GM18951 (cell line): Measurements from ENCODE around the gene INPP5J.
"Not testable (repeated sequence)": the region's sequence is repeated elsewhere in the genome, so short reads cannot be mapped to it uniquely, and the experiment has no call there.

Experiments used
- POLR2A ChIP-seq: IDR thresholded peaks from 4 replicates; pipeline ENCODE4 v1.6.1; 2011; ENCODE audit warnings: mild to moderate bottlenecking; ENCODE audit not compliant: insufficient read length, insufficient read depth; ENCODE audit errors: extremely low read depth
- in situ Hi-C: fragments of 300-500 bp; cut with MboI; formaldehyde crosslinking; loops from one replicate; pipeline ENCODE4 v1.12.0; 2022; ENCODE audit warnings: low sequenced_read_pairs, mixed read lengths, inconsistent platforms; ENCODE audit not compliant: unreplicated experiment

The INPP5J gene

DNA sequence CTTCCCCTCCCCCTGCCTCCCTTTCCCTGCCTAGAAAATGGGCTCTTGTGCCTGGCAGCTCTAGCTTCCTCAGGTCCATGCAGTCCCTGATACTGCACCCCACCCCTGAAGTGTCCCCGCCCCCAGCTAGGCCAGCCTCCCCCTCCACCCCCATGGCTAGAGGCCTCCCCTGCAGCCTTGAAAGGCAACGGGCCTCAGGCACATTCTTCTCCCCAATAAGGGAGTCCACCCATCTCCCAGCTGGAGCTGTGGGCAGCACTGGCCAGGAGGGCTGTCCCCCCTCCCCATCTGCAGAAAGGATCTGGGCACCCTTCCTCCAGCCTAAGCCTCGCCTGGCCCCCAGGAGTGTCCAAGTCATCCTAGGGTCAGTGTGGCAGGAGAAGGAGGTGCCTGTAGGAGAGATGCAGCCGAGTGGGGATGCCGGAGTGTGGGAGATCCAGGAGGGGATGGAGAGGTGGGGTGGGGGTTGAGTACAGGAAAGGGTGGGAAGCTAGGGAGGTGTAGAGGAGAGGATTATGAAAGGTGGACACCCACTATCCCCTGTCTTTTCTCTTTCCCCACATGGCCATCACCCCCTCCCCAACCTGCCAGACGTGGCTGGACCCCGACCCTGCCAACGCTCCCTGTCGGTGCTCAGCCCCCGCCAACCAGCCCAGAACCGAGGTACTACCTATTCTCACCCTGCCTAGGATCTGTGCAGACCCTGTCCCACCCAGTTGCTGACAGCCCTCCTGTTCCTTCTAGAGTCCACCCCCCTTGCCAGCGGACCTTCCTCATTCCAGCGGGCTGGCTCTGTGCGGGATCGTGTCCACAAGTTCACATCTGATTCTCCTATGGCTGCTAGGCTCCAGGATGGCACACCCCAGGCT is 32.3 kb upstream of the INPP5J start:
- TF ChIP-seq POLR2A = no peak
- in situ Hi-C loops = no loop called here

DNA sequence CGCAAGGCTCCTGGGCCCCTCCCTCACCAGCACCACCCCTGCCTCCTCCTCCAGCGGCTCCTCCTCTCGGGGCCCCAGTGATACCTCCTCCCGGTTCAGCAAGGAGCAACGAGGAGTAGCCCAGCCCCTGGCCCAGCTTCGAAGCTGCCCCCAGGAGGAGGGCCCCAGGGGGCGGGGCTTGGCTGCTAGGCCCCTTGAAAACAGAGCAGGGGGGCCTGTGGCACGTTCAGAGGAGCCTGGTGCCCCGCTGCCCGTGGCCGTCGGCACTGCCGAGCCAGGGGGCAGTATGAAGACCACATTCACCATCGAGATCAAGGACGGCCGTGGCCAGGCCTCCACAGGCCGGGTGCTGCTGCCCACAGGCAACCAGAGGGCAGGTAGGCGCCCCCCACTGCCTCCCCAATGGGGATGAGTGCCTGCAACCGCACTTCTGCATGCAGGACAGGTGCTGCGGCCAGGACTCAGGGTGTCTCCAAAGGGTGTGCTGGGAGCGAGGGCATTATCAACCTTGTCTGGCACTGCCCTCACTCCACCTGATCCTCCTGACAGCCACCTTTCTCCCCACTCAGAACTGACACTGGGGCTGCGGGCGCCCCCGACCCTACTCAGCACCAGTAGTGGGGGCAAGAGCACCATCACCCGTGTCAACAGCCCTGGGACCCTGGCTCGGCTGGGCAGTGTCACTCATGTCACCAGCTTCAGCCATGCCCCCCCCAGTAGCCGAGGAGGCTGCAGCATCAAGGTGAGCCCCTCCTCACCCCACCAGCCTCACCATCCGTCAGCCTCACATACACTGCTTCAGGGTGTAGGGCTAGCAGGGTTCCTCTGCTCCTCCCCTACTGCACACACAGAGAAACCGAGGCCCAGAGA is 31.4 kb upstream of the INPP5J start:
- TF ChIP-seq POLR2A = no peak
- in situ Hi-C loops = no loop called here

DNA sequence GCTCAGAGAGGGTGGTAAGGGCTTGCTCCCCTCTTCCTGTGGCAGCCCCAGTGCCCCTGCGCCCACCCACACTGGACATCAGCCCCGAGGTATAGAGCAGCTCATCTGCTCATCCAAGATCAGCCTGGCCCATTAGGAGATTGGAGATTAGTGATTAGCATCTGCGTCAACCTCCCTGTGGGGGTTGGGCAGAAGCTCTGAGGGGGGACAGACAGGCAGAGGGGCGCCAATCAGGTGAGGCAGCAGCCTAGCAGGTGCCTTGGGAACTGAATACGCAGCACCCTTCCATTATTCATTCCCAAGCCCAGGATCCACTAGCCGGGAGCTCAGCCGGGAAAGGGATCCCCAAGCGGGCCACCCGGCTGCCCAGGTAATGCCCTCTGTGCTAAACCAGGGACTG is 30.6 kb upstream of the INPP5J start:
- TF ChIP-seq POLR2A = no peak

DNA sequence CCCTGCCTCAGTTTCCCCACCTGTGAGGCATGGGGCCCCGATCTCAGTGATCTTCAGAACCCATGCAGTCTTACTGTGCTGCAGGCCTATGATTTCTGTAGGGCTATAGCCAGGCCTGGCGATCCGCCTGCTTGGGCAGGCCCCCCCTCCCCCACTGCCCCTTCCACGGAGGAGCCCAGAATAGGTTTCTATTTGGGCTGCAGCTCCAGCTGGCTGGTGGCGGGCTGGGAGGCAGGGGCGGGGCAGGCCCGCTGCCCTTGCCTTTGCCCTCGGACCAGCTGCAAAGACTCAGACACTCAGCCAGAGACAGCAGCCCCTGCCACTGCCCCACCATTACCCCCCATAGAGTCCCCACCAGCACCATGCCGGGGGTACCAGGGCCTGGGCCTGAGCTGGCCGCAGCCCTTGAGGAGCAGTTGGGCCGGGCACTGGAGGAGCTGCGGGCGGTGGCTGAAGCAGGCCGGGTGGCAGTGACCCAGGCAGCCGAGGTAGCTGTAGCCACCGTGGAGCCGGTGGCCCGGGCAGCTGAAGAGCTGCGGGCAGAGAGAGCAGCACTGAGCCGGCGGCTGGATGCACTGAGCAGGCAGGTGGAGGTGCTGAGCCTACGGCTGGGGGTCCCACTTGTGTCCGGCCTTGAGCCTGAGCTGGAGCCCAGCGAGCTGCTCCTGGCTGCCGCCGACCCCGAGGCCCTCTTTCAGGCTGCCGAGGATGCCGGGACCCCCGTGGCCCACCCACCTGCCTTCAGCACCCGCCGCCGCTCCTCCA is 29.5 kb upstream of the INPP5J start:
- TF ChIP-seq POLR2A = no peak
- in situ Hi-C loops = no loop called here

More for the DNA sequence above, 30.6 kb upstream of the INPP5J start:
- in situ Hi-C loops = no loop called here

DNA sequence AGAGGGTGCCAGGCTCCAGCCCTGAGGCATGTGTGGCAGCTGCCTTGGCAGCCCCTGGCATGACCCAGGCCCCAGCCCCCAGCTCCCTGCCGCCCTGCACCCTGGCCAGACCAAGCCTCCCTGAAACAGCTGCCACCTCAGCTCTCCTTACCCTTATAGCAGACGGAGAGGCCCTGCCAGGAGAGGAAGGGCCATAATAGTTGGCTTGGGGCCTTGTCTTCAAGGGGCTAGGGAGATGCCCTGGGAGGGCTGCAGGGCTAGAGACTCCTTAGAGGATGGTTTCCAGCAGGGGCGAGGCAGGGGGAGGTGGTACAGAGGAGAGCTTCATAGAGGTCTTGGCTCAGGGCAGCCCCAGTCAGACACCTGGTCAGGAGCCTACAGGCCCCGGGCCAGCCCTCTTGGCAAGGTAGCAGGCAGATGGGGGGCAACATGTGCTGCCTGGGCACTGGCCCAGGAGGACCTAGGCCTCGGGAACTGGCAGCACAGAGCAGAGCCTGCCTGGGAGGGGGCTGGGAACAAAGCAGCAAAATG is 28.7 kb upstream of the INPP5J start:
- in situ Hi-C loops = no loop called here
- TF ChIP-seq POLR2A = no peak

DNA sequence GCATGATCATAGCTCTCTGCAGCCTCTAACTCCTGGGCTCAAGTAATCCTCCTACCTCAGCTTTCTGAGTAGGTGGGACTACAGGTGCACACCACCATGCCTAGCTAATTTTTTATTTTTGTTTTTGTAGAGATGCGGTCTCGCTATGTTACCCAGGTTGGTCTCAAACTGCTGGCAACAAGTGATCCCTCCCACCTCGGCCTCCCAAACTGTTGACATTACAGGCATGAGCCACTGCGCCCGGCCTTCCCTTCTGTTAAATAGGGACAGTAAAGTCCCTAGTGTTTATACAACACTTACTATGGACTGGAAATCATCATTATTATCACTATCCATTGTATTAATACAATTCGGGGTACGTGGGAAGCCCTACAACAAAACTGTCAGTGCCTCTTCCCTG is 28.0 kb upstream of the INPP5J start:
- TF ChIP-seq POLR2A = no peak
- in situ Hi-C loops = no loop called here

DNA sequence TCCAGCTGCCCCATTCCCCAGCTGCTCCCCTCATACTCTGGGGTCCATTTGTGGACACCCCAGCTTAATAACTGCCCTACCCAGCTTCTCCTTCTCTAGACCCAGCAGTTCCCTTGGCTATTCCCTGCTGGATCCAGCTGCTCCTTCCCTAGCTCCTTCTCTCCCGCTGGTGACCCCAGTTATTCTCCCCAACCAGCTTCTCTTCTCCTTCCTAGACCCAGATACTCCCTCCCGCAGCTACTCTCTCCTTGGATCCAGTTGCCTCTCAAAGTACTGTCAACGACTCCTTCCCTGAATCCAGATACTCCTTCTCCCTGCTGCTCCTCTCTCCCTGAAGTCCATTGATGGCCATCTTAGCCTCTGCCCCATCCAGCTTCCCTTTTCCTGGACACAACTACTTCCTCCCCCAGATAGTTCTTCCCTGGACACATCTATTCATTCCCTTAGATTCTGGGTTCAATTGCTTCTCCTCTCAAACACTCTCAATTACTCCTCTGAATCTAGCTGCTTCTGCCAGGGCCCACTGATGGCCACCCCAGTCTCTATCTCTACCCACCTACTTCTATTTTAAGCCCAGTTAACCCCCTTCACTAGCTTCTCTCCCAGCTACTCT is 27.0 kb upstream of the INPP5J start:
- in situ Hi-C loops = no loop called here
- TF ChIP-seq POLR2A = no peak

DNA sequence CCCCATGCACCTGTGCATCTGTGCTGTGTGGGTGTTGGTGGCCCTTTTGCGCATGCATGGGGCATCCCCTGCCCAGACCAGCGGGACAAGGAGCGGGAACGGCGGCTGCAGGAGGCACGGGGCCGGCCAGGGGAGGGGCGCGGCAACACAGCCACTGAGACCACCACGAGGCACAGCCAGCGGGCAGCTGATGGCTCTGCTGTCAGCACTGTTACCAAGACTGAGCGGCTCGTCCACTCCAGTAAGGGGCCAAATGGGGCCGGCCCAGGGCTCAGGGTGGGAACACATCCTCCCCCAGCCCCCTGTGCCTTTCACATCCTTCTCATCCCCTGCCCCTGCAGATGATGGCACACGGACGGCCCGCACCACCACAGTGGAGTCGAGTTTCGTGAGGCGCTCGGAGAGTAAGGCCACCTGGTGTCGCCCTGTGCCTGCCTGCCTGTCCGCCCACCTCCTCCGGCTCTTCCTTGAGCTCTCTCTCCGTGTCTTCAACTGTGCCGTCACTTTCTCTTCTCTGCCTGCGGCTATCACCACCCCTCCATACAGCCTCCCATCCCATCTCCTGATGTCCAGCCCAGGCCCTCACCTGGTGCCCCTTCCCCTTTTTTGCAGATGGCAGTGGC is 26.0 kb upstream of the INPP5J start:
- in situ Hi-C loops = no loop called here
- no peak for TF ChIP-seq POLR2A

DNA sequence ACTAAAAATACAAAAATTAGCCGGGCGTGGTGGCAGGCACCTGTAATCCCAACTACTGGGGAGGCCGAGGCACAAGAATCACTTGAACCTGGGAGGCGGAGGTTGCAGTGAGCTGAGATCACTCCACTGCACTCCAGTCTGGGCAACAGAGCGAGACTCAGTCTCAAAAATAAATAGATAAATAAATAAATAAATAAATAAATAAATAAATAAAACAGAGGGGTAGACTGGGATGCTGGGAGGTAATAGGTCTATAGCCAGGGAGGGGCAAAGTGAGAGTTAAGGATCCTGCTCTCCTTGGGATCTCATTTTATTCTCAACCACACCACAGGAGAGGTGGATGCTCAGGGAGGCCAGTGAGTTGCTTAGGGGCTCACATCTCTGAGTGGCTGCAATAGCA is 25.2 kb upstream of the INPP5J start:
- in situ Hi-C loops = not testable (repeated sequence)

DNA sequence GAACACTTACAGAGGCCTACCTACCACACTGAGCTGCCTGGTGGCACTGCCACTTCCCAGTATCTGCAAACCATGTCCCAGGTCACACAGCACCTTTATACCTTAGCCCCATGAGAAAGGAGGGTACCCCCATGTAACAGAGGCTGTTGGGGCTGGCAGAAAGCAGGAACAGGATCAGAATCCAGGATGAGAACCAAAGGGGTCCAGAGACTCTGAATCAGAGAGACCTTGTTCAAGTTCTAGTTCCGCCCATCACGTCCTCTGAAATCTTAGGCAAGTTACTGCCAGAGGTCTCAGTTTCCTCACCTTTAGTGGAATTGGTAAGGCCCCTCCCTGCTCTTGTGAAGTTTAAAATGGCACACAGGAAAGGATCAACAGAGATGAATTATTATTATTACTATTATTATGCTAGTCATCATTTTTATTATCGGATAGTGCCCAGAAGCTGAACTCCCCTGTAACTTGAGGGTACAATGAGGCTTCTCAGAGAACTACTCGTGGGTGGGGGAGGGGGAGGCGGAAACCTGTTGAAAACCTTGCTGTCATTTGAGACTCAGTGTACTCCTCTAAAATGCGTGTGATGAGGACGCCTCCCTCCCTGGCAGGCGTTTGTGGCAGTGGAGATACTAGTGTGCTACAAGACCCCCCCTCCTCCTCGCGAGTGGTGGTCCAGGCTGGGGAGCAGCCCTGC is 24.7 kb upstream of the INPP5J start:
- in situ Hi-C loops = no loop called here
- TF ChIP-seq POLR2A = no peak

DNA sequence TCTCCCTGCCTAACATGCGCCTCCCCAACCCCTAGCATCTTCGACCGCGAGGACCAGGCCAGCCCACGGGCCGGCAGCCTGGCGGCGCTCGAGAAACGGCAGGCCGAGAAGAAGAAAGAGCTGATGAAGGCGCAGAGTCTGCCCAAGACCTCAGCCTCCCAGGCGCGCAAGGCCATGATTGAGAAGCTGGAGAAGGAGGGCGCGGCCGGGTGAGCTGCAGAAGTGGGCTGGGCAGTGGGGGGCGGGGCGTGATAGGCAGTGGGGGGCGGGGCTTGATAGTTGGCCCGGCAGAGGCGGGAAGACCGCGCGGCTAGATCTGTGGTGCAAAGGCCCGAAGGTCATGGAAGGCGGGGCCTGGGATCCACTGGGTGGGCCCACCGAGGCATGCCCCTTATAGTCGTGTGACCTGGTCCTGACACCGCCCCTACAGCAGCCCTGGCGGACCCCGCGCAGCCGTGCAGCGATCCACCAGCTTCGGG is 24.1 kb upstream of the INPP5J start:
- in situ Hi-C loops = no loop called here
- TF ChIP-seq POLR2A = no peak

DNA sequence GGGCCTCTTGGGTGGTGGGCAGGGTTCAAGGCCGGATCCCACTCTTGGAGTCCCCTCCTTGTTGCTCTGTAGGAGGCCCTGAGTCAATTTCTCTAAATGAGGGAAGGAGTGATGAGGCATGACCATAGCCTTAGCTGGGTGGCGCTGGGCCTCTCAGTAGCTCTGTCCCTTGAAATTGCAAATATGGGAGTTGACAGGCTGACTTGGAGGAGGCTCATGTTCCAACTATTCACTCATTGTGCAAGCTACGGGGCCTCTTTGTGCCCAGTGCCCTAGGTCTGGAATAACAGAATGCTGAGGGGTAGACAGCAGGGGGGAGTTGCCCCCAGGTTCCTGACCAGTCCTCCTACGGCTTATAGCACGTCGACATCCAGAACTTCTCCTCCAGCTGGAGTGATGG is 23.4 kb upstream of the INPP5J start:
- TF ChIP-seq POLR2A = no peak
- in situ Hi-C loops = no loop called here
